Measurements from ENCODE around the gene TRPV2.
"Not testable (repeated sequence)": the region's sequence is repeated elsewhere in the genome, so short reads cannot be mapped to it uniquely, and the experiment has no call there.

The TRPV2 gene

GRCh38 chr17:16438557-16439302, 23.4 kb downstream of the TRPV2 start:
- peak; percentile 88 for DNase-seq

- DNase-seq = no peak
Observed at GRCh38 chr17:16439303-16439791, 24.0 kb downstream of the TRPV2 start.

DNA sequence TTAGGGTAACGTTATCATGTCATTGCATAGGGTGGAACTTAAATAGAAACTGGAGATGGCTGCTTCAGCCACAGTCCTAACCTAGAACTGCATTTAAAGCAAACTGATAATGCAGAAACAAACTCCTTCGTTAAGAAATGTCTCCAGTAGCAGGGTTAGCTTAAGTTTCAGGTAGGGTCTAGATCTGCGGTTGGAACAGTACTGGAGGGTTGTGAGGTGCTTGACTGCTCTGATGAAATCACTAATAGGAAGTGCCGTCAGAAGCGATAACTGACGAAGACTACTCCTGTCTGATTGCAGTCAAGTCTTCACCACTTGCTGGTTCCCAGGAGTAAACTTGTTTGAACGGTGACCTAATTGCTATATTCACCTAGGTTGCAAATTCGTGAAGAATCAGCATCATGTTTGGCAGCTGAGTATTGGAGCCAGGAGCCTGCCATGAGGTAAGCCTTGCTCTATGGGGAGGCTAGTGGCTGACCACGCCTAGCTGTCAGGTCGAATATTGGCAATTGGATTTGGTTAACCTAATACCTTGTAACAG, 24.5 kb downstream of the TRPV2 start:
- no peak for DNase-seq

GRCh38 chr17:16440354-16440753, 25.0 kb downstream of the TRPV2 start:
- not testable (repeated sequence) for DNase-seq

DNA sequence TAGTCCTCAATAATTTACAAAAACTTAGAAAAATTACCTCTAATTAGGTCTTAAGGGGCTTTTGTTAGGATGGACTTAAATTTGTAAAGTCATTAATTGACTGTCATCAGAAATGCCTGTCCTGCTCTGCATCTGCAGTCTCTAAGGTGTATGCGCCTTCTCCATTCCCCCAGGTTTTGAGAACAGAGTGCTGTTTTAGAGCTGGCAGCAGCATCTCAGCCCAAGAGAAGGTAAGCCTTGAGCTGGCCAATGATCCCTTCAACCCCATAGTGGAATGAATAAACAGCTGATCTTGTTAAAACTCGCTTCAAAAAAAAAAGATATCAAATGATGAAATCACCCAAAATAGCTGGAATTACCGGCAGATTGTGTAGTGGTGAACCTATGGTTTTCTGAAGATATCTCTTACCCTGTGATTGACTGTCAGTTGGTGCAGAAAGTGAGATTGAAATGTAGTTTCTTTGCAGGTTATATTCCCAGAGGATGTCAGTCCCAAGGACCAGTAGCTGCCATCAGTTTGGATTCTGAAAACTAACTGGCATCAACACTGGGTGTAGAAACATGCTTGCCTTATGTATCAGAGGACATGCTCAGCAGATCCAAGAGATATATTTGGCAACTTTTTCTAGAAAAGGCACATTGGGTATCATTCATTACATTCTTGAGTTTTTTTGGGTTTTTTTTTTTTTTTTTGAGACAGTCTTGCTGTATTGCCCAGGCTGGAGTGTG, 25.7 kb downstream of the TRPV2 start:
- no peak for DNase-seq

GRCh38 chr17:16442141-16442540, 26.8 kb downstream of the TRPV2 start:
- no peak for DNase-seq

GRCh38 chr17:16442594-16443510, 27.5 kb downstream of the TRPV2 start:
- DNase-seq = no peak

GRCh38 chr17:16443511-16444257, 28.3 kb downstream of the TRPV2 start:
- DNase-seq = no peak

DNA sequence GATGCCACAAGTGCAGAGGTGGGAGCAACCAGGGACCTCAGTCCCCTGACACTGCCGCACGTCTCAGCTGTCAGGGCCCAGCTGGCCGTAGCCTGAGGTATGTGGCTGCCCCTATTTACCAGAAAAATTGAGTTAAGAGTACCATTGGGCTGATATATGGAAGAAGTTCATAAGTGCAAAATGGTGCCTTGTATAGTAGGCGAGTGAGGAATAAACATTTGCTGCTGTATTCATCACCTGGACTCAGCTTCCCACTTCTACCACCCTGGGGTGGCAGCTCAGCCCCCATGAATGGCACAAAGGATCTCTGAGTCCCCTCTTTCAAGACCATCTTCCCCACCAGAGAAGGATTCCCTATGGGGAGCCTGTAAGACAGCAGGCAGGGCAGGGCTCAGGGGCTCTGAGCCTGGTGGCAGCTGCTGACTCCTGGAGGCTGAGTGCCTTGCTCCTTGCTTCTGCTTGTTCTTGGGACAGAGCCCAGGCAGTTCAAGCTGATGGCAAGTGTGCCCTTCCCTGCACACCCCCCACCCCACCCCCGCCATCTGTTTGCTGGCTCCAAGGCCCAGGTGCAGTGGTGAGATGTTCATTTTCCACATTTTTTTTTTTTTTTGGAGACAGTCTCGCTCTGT, 29.0 kb downstream of the TRPV2 start:
- DNase-seq = no peak

DNA sequence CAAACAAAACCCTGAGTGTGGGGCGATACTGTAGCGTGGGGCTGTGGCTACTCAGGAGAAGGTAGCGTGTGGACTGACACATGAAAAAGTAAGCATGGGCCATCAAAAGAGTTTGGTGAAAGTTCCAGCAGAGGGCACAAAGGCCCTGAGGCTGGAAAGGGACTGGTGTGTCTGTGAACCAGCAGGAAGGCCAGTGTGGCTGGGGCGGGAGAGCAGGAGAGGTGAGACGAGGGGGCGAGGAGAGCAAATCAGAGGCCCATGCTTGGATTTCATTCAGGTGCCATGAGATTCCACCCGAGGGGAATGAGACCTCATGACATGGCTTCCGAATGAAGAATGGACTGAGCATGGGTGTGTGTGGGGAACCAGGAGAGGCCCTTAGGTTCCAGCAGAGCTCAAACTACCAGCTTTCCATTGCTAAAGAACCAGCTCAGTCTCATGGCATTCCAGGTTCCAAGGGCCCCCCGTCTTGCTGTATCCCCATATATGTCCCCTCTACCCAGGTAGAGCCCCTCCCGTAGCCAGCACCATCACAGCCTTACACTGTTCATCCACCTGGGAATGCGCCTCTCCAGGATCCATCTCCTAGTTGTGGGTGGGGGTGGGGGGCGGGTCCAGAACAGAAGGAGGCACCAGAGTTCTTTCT, 31.1 kb downstream of the TRPV2 start:
- DNase-seq = no peak

DNA sequence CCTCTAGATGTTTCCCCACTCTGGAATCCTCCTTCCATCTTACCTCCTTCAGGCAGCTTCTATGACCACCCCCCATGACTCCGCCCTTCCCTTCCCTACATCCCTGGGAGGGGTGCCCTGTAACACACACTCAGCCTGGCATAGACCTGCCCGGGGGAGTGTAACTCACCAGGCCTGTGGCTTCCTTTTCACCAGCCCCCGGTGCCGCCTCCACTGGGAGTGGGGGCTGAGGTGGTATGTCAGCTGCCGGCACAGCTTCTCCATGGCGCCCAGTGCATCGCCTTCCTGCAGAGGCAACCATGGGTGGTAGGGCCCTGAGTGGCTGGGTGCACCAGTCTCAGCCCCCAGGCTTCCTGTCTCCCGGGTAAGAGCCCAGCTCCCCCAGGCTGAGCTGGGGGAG, 32.3 kb downstream of the TRPV2 start:
- DNase-seq = no peak

DNA sequence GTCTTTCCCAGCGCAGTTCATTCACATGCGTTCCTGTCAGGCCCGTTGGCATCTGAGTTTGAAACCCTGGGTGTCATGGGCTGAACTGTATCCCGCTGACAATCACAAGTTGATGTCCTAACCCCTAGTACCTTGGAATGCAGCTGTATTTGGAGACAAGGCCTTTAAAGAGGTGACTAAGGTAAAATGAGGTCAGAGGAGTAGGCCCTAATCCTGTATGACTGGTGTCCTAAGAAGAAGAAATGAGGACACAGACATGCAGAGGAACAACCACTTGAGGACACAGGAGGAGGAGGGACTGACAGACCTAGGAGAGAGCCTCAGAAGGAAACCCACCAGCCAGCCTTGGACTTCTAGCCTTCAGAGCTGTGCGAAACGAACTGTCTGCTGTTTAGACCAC, 33.1 kb downstream of the TRPV2 start:
- no peak for DNase-seq

GRCh38 chr17:16449121-16449570, 33.8 kb downstream of the TRPV2 start:
- no peak for DNase-seq

GRCh38 chr17:16450028-16450427, 34.7 kb downstream of the TRPV2 start:
- DNase-seq = no peak

DNA sequence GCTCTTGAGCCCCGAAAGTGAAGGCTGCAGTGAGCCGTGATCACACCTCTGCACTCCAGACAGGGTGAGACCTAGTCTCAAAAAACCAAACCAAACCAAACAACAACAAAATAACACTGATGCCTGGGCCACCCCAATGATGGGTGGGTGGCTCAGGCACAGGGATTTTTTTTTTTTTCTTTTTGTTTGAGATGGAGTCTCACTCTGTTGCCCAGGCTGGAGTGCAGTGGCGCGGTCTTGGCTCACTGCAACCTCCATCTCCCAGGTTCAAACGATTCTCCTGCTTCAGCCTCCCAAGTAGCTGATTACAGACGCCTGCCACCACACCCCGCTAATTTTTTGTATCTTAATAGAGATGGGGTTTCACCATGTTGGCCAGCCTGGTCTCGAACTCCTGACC, 36.9 kb downstream of the TRPV2 start:
- DNase-seq = not testable (repeated sequence)

- DNase-seq = no peak
Observed at GRCh38 chr17:16453493-16453851, 38.1 kb downstream of the TRPV2 start.

DNA sequence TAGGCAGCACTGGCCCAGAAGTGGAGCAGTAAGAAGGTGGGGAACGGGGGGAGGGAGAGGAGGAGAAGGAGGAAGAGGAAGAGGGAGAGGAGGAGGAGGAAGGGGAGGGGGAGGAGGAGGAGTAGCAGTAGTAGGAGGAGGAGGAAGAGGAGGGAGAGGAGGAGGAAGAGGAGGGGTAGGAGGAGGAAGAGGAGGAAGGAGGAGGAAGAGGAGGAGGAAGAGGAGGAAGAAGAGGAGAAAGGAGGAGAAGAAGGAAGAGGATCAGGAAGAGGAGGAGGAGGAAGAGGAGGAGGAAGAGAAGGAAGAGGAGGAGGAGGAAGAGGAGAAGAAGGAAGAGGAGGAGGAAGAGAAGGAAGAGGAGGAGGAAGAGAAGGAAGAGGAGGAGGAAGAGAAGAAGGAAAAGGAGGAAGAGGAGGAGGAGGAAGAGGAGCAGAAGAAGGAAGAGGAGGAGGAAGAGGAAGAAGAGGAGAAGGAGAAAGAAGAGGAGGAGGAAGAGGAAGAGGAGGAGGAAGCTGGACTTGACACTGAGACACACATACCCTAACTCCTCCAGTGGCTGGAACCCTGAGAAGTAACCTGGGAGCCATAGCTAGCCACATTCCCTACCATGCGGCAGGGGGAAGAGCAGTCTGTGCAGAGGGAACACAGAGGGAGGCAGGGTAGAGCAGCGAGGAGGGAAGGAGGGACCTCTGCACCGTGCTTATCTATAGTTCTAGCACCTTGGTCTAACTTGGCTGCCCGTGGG, 40.8 kb downstream of the TRPV2 start:
- DNase-seq = no peak

DNA sequence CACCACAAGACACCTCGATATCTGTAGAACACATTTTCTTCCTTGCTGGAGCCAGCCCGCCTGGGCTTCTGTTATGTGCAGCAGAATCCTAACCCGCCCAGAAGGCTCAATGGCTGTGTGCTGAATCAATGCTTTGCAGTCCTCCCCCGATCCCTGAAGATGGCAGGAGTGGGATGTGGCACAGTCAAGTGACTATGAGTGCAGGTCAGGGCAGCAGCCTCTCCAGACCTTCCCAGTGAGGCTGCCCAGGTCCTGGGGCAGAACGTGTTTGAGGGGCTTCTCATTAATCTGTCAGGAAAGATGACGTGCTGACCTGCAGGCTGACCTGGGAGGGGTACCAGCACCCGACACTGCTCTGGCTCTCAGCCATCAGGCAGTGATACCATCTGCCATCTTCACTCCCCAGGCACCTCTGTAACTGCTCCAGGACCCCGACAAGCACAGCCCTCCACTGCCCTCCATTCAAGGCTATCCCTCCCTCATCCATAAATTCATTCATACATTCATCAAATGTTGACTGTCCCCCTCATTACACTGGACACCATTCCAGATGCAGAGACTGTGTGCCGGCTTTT, 41.5 kb downstream of the TRPV2 start:
- no peak for DNase-seq

- DNase-seq = no peak
Observed at GRCh38 chr17:16459271-16459670, 43.9 kb downstream of the TRPV2 start.

All from NCI-H2029 (cell line).